Neuronal stem cell (in vitro differentiated cells): Measurements from ENCODE around the gene LSM11.
"Not testable (repeated sequence)": the region's sequence is repeated elsewhere in the genome, so short reads cannot be mapped to it uniquely, and the experiment has no call there.

Experiments used
- DNase-seq: peaks from one replicate; pipeline ENCODE4 v3.0.0-alpha.2; 2013; ENCODE audit warnings: low spot score
- H2AFZ ChIP-seq: one replicate; pipeline ENCODE4 v1.6.1; 2013; ENCODE audit warnings: mild to moderate bottlenecking, low read length, inconsistent platforms
- H2AK5ac ChIP-seq: 2 replicates; pipeline ENCODE4 v1.6.1; 2013; ENCODE audit warnings: low read depth, mild to moderate bottlenecking, inconsistent platforms, low read length, moderate library complexity, mixed read lengths
- H2BK120ac ChIP-seq: 2 replicates; pipeline ENCODE4 v1.6.1; 2013; ENCODE audit warnings: low read depth, mild to moderate bottlenecking, inconsistent platforms, low read length, moderate library complexity, mixed read lengths
- H2BK12ac ChIP-seq: one replicate; pipeline ENCODE4 v1.6.1; 2013; ENCODE audit warnings: low read length, inconsistent platforms
- H2BK15ac ChIP-seq: 2 replicates; pipeline ENCODE4 v1.6.1; 2013; ENCODE audit warnings: mild to moderate bottlenecking, low read length, inconsistent platforms, mixed read lengths
- H2BK5ac ChIP-seq: one replicate; pipeline ENCODE4 v1.6.1; 2013; ENCODE audit warnings: inconsistent platforms, mild to moderate bottlenecking, low read length, moderate library complexity
- H3K14ac ChIP-seq: one replicate; pipeline ENCODE4 v1.6.1; 2013; ENCODE audit warnings: low read length, inconsistent platforms
- H3K18ac ChIP-seq: 2 replicates; pipeline ENCODE4 v1.6.1; 2013; ENCODE audit warnings: low read length, inconsistent platforms
- H3K23ac ChIP-seq: 2 replicates; pipeline ENCODE4 v1.6.1; 2013; ENCODE audit warnings: low read depth, mild to moderate bottlenecking, mixed read lengths, low read length, inconsistent platforms; ENCODE audit not compliant: poor library complexity
- H3K27ac ChIP-seq: replicated peaks from 3 replicates; pipeline ENCODE4 v1.5.1; 2013; ENCODE audit warnings: low read length, inconsistent platforms
- H3K27me3 ChIP-seq, 3 experiments: 2 replicates each; pipeline ENCODE4 v1.6.1; 2013; ENCODE audit warnings: low read length in 3 of 3, mild to moderate bottlenecking in 2 of 3, inconsistent platforms in 1 of 3, low read depth in 1 of 3, mixed read lengths in 1 of 3, moderate library complexity in 1 of 3; ENCODE audit not compliant: control insufficient read depth in 3 of 3, insufficient read depth in 3 of 3
- H3K36me3 ChIP-seq, 2 donors: replicated peaks in 1 of 2; 2 replicates each; pipeline ENCODE4 v1.6.1; 2013; ENCODE audit warnings: low read length in 2 of 2; ENCODE audit not compliant: control insufficient read depth in 2 of 2, insufficient read depth in 2 of 2
- H3K4ac ChIP-seq: 2 replicates; pipeline ENCODE4 v1.6.1; 2013; ENCODE audit warnings: inconsistent platforms, mild to moderate bottlenecking, low read length, moderate library complexity
- H3K4me1 ChIP-seq, 2 donors: 1 replicate in 1 of 2; 2 replicates in 1 of 2; pipeline ENCODE4 v1.6.1; 2013; ENCODE audit warnings: low read length in 2 of 2, low read depth in 1 of 2; ENCODE audit not compliant: control insufficient read depth in 2 of 2, insufficient read depth in 1 of 2
- H3K4me2 ChIP-seq: one replicate; pipeline ENCODE4 v1.6.1; 2013; ENCODE audit warnings: mild to moderate bottlenecking, low read length, inconsistent platforms; ENCODE audit not compliant: insufficient read depth, poor library complexity, severe bottlenecking
- H3K4me3 ChIP-seq, 2 donors: 2 replicates each; pipeline ENCODE4 v1.5.1; 2013; ENCODE audit warnings: low read length in 2 of 2, mild to moderate bottlenecking in 2 of 2, inconsistent platforms in 1 of 2, moderate library complexity in 1 of 2
- H3K79me1 ChIP-seq: one replicate; pipeline ENCODE4 v1.6.1; 2013; ENCODE audit warnings: low read depth, mild to moderate bottlenecking, inconsistent platforms, low read length, moderate library complexity
- H3K9ac ChIP-seq: one replicate; pipeline ENCODE4 v1.6.1; 2013; ENCODE audit warnings: mild to moderate bottlenecking, low read depth, low read length, inconsistent platforms; ENCODE audit not compliant: poor library complexity
- H3K9me3 ChIP-seq, 2 donors: replicated peaks in 1 of 2; 2 replicates each; pipeline versions ENCODE3 to v1.6.1; 2013; ENCODE audit warnings: low read length in 2 of 2, mild to moderate bottlenecking in 2 of 2, inconsistent platforms in 1 of 2, low read depth in 1 of 2, mixed read lengths in 1 of 2, moderate library complexity in 1 of 2; ENCODE audit not compliant: control insufficient read depth in 2 of 2, insufficient read depth in 1 of 2
- H4K8ac ChIP-seq: one replicate; pipeline ENCODE4 v1.6.1; 2013; ENCODE audit warnings: low read depth, mild to moderate bottlenecking, inconsistent platforms, low read length, moderate library complexity
- H4K91ac ChIP-seq: one replicate; pipeline ENCODE4 v1.6.1; 2013; ENCODE audit warnings: low read length, low read depth, mild to moderate bottlenecking, inconsistent platforms; ENCODE audit not compliant: poor library complexity
- WGBS, 2 donors: extraction: QIAGEN DNeasy Blood & Tissue Kit; methylation state at CpG; one replicate each; pipeline ENCODE4 v1.1.7; 2013; ENCODE audit warnings: missing lambda C conversion rate in 2 of 2, mixed read lengths in 1 of 2; ENCODE audit not compliant: insufficient read length in 2 of 2, insufficient replicate concordance in 1 of 2; ENCODE audit errors: extremely low coverage in 2 of 2; 5-methylcytosine and 5-hydroxymethylcytosine counted together

LSM11 gene

GRCh38 chr5:157719245-157719644 lies 24.3 kb upstream of the LSM11 start:
- no CpG with 5 or more reads among the region's 2 CpGs for WGBS, 2 donors
- H3K4me3 ChIP-seq: no peak overlapping the region

DNA sequence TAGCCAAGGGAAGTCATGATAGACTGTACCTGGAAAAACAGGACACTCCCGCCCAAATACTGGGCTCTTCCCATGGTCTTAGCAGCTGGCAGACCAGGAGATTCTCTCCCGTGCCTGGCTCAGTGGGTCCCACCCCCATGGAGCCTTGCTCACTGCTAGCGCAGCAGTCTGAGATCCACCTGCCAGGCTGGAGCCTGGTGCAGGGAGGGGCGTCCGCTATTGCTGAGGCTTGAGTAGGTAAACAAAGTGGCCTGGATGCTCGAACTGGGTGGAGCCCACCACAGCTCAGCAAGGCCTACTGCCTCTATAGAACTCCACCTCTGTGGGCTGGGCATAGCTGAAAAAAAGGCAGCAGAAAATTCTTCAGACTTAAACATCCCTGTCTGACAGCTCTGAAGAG lies 22.4 kb upstream of the LSM11 start:
- no peak overlapping the region for H3K9ac ChIP-seq
- H3K4me3 ChIP-seq: no peak overlapping the region
- no peak overlapping the region for H4K8ac ChIP-seq
- no peak overlapping the region for H2AK5ac ChIP-seq
- H3K4ac ChIP-seq: no peak overlapping the region
- no peak overlapping the region for H2AFZ ChIP-seq
- H3K79me1 ChIP-seq: no peaks in the 10 kb centered on the region
- H3K27ac ChIP-seq: no peak overlapping the region
- H3K18ac ChIP-seq: no peak overlapping the region
- H2BK120ac ChIP-seq: no peak overlapping the region
- H2BK12ac ChIP-seq: no peak overlapping the region
- no peak overlapping the region for H3K23ac ChIP-seq
- H3K4me2 ChIP-seq: no peak overlapping the region
- no peak overlapping the region for H4K91ac ChIP-seq
- no peaks in the 10 kb centered on the region for H3K4me1 ChIP-seq
- no CpG with 5 or more reads among the region's 6 CpGs for WGBS, 2 donors
- H3K36me3 ChIP-seq: no peaks in the 10 kb centered on the region
- no peaks in the 10 kb centered on the region for H3K27me3 ChIP-seq
- DNase-seq: no peak
- no peak overlapping the region for H2BK5ac ChIP-seq
- no peak overlapping the region for H3K14ac ChIP-seq
- no peak overlapping the region for H2BK15ac ChIP-seq
- no peaks in the 10 kb centered on the region for H3K9me3 ChIP-seq

More at GRCh38 chr5:157719245-157719644, 24.3 kb upstream of the LSM11 start:
- H3K14ac ChIP-seq: no peak overlapping the region
- H2AK5ac ChIP-seq: no peak overlapping the region
- no peak overlapping the region for H4K8ac ChIP-seq
- no peak for DNase-seq
- no peak overlapping the region for H3K23ac ChIP-seq
- no peak overlapping the region for H2AFZ ChIP-seq
- H3K79me1 ChIP-seq: no peaks in the 10 kb centered on the region
- no peak overlapping the region for H3K4ac ChIP-seq
- no peaks in the 10 kb centered on the region for H3K36me3 ChIP-seq
- no peak overlapping the region for H2BK15ac ChIP-seq
- H2BK120ac ChIP-seq: no peak overlapping the region
- H2BK12ac ChIP-seq: no peak overlapping the region
- H3K27me3 ChIP-seq: no peaks in the 10 kb centered on the region
- H3K27ac ChIP-seq: no peak overlapping the region
- no peak overlapping the region for H3K9ac ChIP-seq
- no peak overlapping the region for H4K91ac ChIP-seq
- H3K4me2 ChIP-seq: no peak overlapping the region
- no peaks in the 10 kb centered on the region for H3K4me1 ChIP-seq
- no peaks in the 10 kb centered on the region for H3K9me3 ChIP-seq
- H2BK5ac ChIP-seq: no peak overlapping the region
- no peak overlapping the region for H3K18ac ChIP-seq

DNA sequence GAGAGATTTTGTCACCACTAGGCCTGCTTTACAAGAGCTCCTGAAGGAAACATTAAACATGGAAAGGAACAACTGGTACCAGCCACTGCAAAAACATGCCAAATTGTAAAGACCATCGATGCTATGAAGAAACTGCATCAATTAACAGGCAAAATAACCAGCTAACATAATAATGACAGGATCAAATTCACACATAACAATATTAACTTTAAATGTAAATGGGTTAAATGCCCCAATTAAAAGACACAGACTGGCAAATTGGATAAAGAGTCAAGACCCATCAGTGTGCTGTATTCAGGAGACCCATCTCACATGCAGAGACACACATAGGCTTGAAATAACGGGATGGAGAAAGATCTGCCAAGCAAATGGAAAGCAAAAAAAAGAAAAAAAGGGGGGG lies 20.6 kb upstream of the LSM11 start:
- H3K4me3 ChIP-seq, H3K27ac ChIP-seq, H2AK5ac ChIP-seq, H4K91ac ChIP-seq, H2BK12ac ChIP-seq, H3K14ac ChIP-seq, H2BK15ac ChIP-seq, H3K9me3 ChIP-seq, H2BK120ac ChIP-seq, H2BK5ac ChIP-seq, H3K4me1 ChIP-seq, H3K4me2 ChIP-seq, H3K18ac ChIP-seq, H3K9ac ChIP-seq, H3K27me3 ChIP-seq, H3K36me3 ChIP-seq, DNase-seq, H3K4ac ChIP-seq, H4K8ac ChIP-seq, H2AFZ ChIP-seq, H3K23ac ChIP-seq, H3K79me1 ChIP-seq: not testable (repeated sequence)
- no CpG with 5 or more reads among the region's 2 CpGs for WGBS, 2 donors

- H3K4me2 ChIP-seq, H3K23ac ChIP-seq, H2BK5ac ChIP-seq, H2BK15ac ChIP-seq, H3K27me3 ChIP-seq, DNase-seq, H3K36me3 ChIP-seq, H3K14ac ChIP-seq, H3K9ac ChIP-seq, H2AFZ ChIP-seq, H3K27ac ChIP-seq, H3K9me3 ChIP-seq, H3K4me3 ChIP-seq, H2BK12ac ChIP-seq, H2AK5ac ChIP-seq, H3K4me1 ChIP-seq, H3K79me1 ChIP-seq, H3K18ac ChIP-seq, H2BK120ac ChIP-seq, H3K4ac ChIP-seq, H4K91ac ChIP-seq, H4K8ac ChIP-seq: not testable (repeated sequence)
- no CpG with 5 or more reads among the region's 2 CpGs for WGBS, 2 donors
Measured at GRCh38 chr5:157726607-157727006, 16.9 kb upstream of the LSM11 start.
